ENCODE results near the gene MARCHF10. TPM values are rescaled to one million over a fixed set of nuclear protein-coding genes. Genes with fewer than 3 reads are reported as not detected.
"Not testable (repeated sequence)": the region's sequence is repeated elsewhere in the genome, so short reads cannot be mapped to it uniquely, and the experiment has no call there.

Gene MARCHF10
- polyA plus RNA-seq, 1 experiment: 0.43 TPM

DNA sequence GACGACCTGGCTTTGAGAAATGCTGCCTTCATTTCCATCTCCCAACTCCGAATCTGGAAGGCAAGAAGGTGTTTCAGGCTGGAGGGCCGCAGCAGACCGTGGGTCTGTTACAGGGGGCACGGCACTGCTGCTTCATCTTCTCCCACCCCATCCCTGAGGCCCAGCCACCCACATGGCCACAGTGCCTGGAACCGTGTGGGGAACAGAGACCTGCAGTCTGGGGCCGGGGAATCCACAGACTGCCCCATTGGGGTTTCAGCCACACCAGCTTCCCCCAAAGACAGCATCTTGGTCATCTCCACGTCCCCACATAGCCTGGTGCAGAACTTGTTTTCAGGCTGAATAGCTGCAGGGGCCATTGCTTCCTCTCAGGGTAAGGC lies 106.4 kb downstream of the MARCHF10 start:
- ChIA-PET POLR2A (no interaction called here), CTCF (interaction anchor here (1.7 to 2.0 kb wide), 2 partner anchors 9 to 380 kb away, joined by 5 to 7 read pairs; no protein-coding TSS in a partner anchor)
- TF ChIP-seq, protein P1, sequence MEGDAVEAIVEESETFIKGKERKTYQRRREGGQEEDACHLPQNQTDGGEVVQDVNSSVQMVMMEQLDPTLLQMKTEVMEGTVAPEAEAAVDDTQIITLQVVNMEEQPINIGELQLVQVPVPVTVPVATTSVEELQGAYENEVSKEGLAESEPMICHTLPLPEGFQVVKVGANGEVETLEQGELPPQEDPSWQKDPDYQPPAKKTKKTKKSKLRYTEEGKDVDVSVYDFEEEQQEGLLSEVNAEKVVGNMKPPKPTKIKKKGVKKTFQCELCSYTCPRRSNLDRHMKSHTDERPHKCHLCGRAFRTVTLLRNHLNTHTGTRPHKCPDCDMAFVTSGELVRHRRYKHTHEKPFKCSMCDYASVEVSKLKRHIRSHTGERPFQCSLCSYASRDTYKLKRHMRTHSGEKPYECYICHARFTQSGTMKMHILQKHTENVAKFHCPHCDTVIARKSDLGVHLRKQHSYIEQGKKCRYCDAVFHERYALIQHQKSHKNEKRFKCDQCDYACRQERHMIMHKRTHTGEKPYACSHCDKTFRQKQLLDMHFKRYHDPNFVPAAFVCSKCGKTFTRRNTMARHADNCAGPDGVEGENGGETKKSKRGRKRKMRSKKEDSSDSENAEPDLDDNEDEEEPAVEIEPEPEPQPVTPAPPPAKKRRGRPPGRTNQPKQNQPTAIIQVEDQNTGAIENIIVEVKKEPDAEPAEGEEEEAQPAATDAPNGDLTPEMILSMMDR (IDR thresholded peaks at IDR 0.05; ENCODE audit: insufficient read depth, low read depth, low read length): no peak
- no peak for DNase-seq (ENCODE audit: low read depth)
- Histone ChIP-seq H3K27me3 (ENCODE audit: control insufficient read depth, insufficient read depth, low read length) (no peaks in the 10 kb centered on the region), H3K4me3 (ENCODE audit: low read depth, low read length) (no peak overlapping the region), H3K36me3 (ENCODE audit: control insufficient read depth, insufficient read depth, low read length) (no peaks in the 10 kb centered on the region)

GRCh38 chr17:62700964-62701705 lies 107.0 kb downstream of the MARCHF10 start:
- TF ChIP-seq, protein P1 (IDR thresholded peaks at IDR 0.05; ENCODE audit: insufficient read depth, low read depth, low read length): no peak
- Histone ChIP-seq H3K27me3 (ENCODE audit: control insufficient read depth, insufficient read depth, low read length) (no peaks in the 10 kb centered on the region), H3K36me3 (ENCODE audit: control insufficient read depth, insufficient read depth, low read length) (no peaks in the 10 kb centered on the region), H3K4me3 (ENCODE audit: low read depth, low read length) (no peak overlapping the region)
- CTCF ChIA-PET: interaction anchor here (1.4 to 2.0 kb wide), 2 partner anchors 9 to 705 kb away, joined by 5 to 6 read pairs; no protein-coding TSS in a partner anchor
- no peak for DNase-seq (ENCODE audit: low read depth)
- POLR2A ChIA-PET: no interaction called here

DNA sequence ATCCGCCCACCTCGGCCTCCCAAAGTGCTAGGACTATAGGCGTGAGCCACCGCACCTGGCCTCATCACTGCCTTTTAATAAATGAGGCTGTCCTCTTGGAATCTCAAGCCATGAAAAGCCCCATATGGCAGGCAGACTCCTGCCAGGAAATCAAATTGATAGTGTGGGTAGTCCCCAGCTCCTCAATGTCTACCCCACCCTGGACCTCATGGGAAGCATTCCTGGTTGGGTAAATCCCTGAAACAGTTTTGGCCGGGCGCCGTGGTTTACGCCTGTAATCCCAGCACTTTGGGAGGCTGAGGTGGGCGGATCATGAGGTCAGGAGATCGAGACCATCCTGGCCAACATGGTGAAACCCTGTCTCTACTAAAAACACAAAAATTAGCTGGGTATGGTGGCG lies 109.7 kb downstream of the MARCHF10 start:
- POLR2A ChIA-PET; H3K4me3 ChIP-seq (ENCODE audit: low read depth, low read length); H3K27me3 ChIP-seq (ENCODE audit: control insufficient read depth, insufficient read depth, low read length); DNase-seq (ENCODE audit: low read depth); H3K36me3 ChIP-seq (ENCODE audit: control insufficient read depth, insufficient read depth, low read length): not testable (repeated sequence)
- CTCF ChIA-PET: interaction anchor here (1.0 to 1.4 kb wide), 2 partner anchors 270 to 273 kb away, joined by 3 to 4 read pairs; no protein-coding TSS in a partner anchor

GRCh38 chr17:62696726-62697490 lies 111.2 kb downstream of the MARCHF10 start:
- TF ChIP-seq, protein P1 (IDR thresholded peaks at IDR 0.05; ENCODE audit: insufficient read depth, low read depth, low read length): no peak
- CTCF ChIA-PET: interaction anchor here (1.3 kb wide), 1 partner anchor 127 kb away, joined by 3 read pairs; no protein-coding TSS in a partner anchor
- peaks cover 17% of the 10 kb centered on the region for H3K36me3 ChIP-seq (ENCODE audit: control insufficient read depth, insufficient read depth, low read length)
- no peak overlapping the region for H3K4me3 ChIP-seq (ENCODE audit: low read depth, low read length)
- no peaks in the 10 kb centered on the region for H3K27me3 ChIP-seq (ENCODE audit: control insufficient read depth, insufficient read depth, low read length)
- POLR2A ChIA-PET: no interaction called here
- DNase-seq (ENCODE audit: low read depth): no peak

DNA sequence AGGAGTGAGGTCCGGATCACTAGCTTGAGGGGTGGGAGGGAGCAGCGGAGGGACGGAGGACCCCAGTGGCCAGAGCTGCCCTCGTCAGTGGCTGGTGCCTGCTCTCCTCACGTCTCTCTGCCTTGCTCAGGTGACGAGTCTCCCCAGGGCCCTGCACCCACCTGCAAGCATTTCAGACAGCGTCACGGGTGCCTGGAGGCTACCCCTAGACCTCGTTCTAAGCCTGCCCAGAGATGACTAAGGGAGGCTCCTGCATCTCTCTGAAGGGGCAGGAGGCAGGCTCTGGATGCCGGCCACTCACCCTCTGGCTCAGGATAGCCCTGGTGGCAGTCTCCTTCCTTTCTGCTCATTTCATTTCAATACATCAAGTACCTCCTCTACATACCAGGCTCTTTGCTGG lies 111.9 kb downstream of the MARCHF10 start:
- ChIA-PET CTCF (no interaction called here), POLR2A (no interaction called here)
- peaks cover 20% of the 10 kb centered on the region for H3K36me3 ChIP-seq (ENCODE audit: control insufficient read depth, insufficient read depth, low read length)
- no peak for DNase-seq (ENCODE audit: low read depth)
- H3K27me3 ChIP-seq (ENCODE audit: control insufficient read depth, insufficient read depth, low read length): no peaks in the 10 kb centered on the region
- TF ChIP-seq, protein P1 (IDR thresholded peaks at IDR 0.05; ENCODE audit: insufficient read depth, low read depth, low read length): no peak
- H3K4me3 ChIP-seq (ENCODE audit: low read depth, low read length): no peak overlapping the region

- H3K27me3 ChIP-seq (ENCODE audit: control insufficient read depth, insufficient read depth, low read length); H3K4me3 ChIP-seq (ENCODE audit: low read depth, low read length); DNase-seq (ENCODE audit: low read depth); POLR2A ChIA-PET: not testable (repeated sequence)
- H3K36me3 ChIP-seq (ENCODE audit: control insufficient read depth, insufficient read depth, low read length): peaks cover 31% of the 10 kb centered on the region
- CTCF ChIA-PET: interaction anchor here (0.6 to 1.1 kb wide), 2 partner anchors 9 to 154 kb away, joined by 3 read pairs; no protein-coding TSS in a partner anchor
Measured at GRCh38 chr17:62695093-62695738, 112.9 kb downstream of the MARCHF10 start.

All from BJ (cell line).